Tracheal epithelial cell (primary cell): Measurements from ENCODE around the gene LHFPL3. TPM values are rescaled to one million over a fixed set of nuclear protein-coding genes. Genes with fewer than 3 reads are reported as not detected.

Source experiments
- total RNA-seq: library from RNA; depleted of rRNA; stranded (reverse); fragments of >200 nt; gene quantifications from 2 replicates; pipeline ENCODE4 v1.2.1, GENCODE V29; 2014

LHFPL3 gene
- not detected in 2 replicates for total RNA-seq

DNA sequence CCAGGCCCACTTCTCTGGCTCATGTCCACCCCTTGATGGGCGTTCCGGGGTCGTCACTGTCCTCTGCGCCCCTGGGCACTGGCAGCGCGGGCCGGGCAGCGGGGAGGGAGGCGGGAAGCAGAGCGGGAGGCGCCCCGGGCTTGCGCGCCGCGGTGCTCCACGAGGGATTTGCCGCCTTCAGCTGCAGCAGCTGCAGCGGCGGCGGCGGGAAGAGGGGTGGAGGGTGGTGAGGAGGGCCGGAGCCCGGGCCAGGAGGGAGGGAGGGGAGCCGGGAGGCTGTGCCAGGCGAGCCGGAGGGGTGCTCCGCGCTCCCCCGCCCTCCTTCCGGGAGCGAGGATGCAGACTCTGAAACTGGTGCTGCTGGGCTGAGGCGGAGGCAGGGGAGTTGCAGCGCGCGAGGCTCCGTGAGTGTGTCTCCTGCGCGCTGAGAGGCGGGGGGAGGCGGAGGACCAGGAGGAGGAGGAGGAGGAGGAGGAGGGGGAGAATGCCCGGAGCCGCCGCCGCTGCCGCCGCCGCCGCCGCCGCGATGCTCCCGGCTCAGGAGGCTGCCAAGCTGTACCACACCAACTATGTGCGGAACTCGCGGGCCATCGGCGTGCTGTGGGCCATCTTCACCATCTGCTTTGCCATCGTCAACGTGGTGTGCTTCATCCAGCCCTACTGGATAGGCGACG lies at the start of gene LHFPL3:
Gene LHFPL3 (plus strand): TSS at position 308 of the 674 bp plus-strand sequence.

Other genes with a start within 250 kb of the LHFPL3 start
- gene ORC5, start 120.6 kb upstream of the LHFPL3 start, total RNA-seq: 20.7 and 32.0 TPM in 2 replicates